ENCODE data around the gene CNOT4. TPM values are rescaled to one million over a fixed set of nuclear protein-coding genes. Genes with fewer than 3 reads are reported as not detected.

Gene CNOT4
- total RNA-seq, 1 experiment from 2014 or later: 25.8 TPM

DNA sequence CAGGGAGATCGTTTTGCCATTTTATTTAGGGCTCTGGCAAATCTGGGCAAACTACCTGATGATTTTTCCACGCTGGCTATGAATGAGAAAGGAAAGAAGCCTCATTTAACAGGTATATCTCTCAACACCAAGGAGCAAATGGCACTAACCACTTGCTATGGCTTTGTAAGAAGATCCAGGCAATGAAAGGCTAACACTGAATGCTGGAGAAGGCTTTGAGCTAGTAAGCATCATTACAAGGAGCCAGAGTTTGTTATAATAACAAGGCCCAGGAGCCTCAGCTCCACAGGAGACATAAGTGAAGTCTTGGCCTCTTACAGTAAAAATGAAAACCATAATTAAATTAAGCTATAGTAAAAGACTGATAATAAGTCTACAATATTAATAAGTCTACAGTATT is 123.1 kb downstream of the CNOT4 start:
- peaks cover 11% of the 10 kb centered on the region for H3K4me1 ChIP-seq (replicated peaks; ENCODE audit: insufficient read depth)
- no peak overlapping the region for H3K4me2 ChIP-seq
- no peak overlapping the region for H3K4me3 ChIP-seq
- H3K79me2 ChIP-seq (ENCODE audit: low read depth): 0 out of 2 replicates have a peak, but pooled peaks cover 3% of the 10 kb centered on the region
- no peaks in the 10 kb centered on the region for H3K9me3 ChIP-seq (ENCODE audit: insufficient read depth, low read depth)
- no peaks in the 10 kb centered on the region for H3K27me3 ChIP-seq (ENCODE audit: insufficient read depth, low read depth)
- H3K9me2 ChIP-seq (ENCODE audit: insufficient read depth): no peaks in the 10 kb centered on the region
- no TSS peak for BruUV-seq (replicated peaks)
- no peaks in the 10 kb centered on the region; the same call in 1 of the 2 replicates for H3F3A ChIP-seq (ENCODE audit: insufficient read depth, low read depth)
- no peak for DNase-seq
- intact Hi-C loops (cut with micrococcal nuclease; ENCODE audit: unreplicated experiment): loop anchor here (5.0 kb wide), 1 partner anchor 36 kb away; no protein-coding TSS in a partner anchor
- TF ChIP-seq, protein P1, sequence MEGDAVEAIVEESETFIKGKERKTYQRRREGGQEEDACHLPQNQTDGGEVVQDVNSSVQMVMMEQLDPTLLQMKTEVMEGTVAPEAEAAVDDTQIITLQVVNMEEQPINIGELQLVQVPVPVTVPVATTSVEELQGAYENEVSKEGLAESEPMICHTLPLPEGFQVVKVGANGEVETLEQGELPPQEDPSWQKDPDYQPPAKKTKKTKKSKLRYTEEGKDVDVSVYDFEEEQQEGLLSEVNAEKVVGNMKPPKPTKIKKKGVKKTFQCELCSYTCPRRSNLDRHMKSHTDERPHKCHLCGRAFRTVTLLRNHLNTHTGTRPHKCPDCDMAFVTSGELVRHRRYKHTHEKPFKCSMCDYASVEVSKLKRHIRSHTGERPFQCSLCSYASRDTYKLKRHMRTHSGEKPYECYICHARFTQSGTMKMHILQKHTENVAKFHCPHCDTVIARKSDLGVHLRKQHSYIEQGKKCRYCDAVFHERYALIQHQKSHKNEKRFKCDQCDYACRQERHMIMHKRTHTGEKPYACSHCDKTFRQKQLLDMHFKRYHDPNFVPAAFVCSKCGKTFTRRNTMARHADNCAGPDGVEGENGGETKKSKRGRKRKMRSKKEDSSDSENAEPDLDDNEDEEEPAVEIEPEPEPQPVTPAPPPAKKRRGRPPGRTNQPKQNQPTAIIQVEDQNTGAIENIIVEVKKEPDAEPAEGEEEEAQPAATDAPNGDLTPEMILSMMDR (conservative IDR thresholded peaks at IDR 0.05): no peak
- TF ChIP-seq EZH2 (IDR thresholded peaks at IDR 0.05; ENCODE audit: low read depth): no peak
- H2AFZ ChIP-seq: no peak overlapping the region
- 0 out of 2 replicates have a peak overlapping the region, but pooled peaks have one; percentile 0 for H3K27ac ChIP-seq
- ChIA-PET CTCF (interaction anchor here (0.8 kb wide), 1 partner anchor 124 kb away, joined by 7 read pairs; no protein-coding TSS in a partner anchor), POLR2A (ENCODE audit: unreplicated experiment) (no interaction called here)
- H3K36me3 ChIP-seq (ENCODE audit: low read depth): 0 out of 2 replicates have a peak, but pooled peaks cover 6% of the 10 kb centered on the region
- peaks cover 6% of the 10 kb centered on the region; the same call in 1 of the 2 replicates for H4K20me1 ChIP-seq (ENCODE audit: insufficient read depth)

DNA sequence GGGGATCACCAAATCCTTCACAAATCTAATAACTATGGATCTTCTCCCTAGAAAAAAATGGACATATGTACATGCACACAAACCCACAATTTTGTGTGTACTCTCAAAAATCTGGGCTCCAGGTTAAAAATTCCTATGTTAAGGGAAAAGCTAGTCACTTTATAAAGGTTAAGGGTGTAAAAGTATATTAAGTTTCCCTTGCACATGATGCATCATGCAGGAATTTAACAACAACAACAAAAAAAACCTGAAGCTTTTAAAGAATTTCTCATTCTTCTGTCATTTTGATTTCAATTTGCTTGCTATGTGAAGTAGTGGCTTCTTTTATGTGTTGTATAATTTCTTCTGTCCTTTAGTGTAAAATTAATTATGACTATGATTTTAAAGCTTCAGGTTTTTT is 123.7 kb downstream of the CNOT4 start:
- no peaks in the 10 kb centered on the region; the same call in 1 of the 2 replicates for H3F3A ChIP-seq (ENCODE audit: insufficient read depth, low read depth)
- no peaks in the 10 kb centered on the region for H3K9me2 ChIP-seq (ENCODE audit: insufficient read depth)
- no peak overlapping the region for H3K4me3 ChIP-seq
- H3K4me2 ChIP-seq: no peak overlapping the region
- H2AFZ ChIP-seq: no peak overlapping the region
- DNase-seq: no peak
- H3K9me3 ChIP-seq (ENCODE audit: insufficient read depth, low read depth): no peaks in the 10 kb centered on the region
- 0 out of 2 replicates have a peak, but pooled peaks cover 6% of the 10 kb centered on the region for H3K36me3 ChIP-seq (ENCODE audit: low read depth)
- no peaks in the 10 kb centered on the region for H3K79me2 ChIP-seq (ENCODE audit: low read depth)
- ChIA-PET CTCF (interaction anchor here (0.5 to 1.1 kb wide), 5 partner anchors 28 to 524 kb away, joined by 3 to 7 read pairs (median 4); no protein-coding TSS in a partner anchor), POLR2A (ENCODE audit: unreplicated experiment) (interaction anchor here (0.6 kb wide), 2 partner anchors 191 to 687 kb away, joined by 4 to 8 read pairs; no protein-coding TSS in a partner anchor)
- 0 out of 2 replicates have a peak overlapping the region, but pooled peaks have one; percentile 0 for H3K27ac ChIP-seq
- no TSS peak for BruUV-seq (replicated peaks)
- H3K4me1 ChIP-seq (replicated peaks; ENCODE audit: insufficient read depth): peaks cover 11% of the 10 kb centered on the region
- TF ChIP-seq, protein P1 (conservative IDR thresholded peaks at IDR 0.05): no peak
- no peak for TF ChIP-seq EZH2 (IDR thresholded peaks at IDR 0.05; ENCODE audit: low read depth)
- peaks cover 6% of the 10 kb centered on the region; the same call in 1 of the 2 replicates for H4K20me1 ChIP-seq (ENCODE audit: insufficient read depth)
- no peaks in the 10 kb centered on the region for H3K27me3 ChIP-seq (ENCODE audit: insufficient read depth, low read depth)
- intact Hi-C loops (cut with micrococcal nuclease; ENCODE audit: unreplicated experiment): loop anchor here (5.0 kb wide), 1 partner anchor 36 kb away; no protein-coding TSS in a partner anchor

DNA sequence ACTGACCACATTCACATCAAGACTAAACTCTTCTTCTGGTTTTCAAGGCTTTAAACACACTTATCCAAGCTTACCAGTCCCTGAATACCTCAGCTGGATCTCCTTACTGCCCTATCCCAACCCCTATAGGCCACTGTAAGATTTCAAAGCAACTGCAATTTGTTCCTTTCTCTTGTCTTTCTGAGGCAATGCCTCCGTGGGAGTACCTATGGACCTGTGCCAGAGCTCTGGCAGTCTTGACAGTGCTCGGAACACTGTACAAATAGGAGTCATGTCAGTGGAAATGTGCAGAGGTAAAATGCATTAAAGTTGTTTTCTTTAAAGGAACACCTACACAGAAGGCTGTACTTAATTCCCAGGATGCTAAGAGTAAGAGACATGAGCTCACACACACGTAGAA is 124.7 kb downstream of the CNOT4 start:
- H3F3A ChIP-seq (ENCODE audit: insufficient read depth, low read depth): no peaks in the 10 kb centered on the region; the same call in 1 of the 2 replicates
- H3K36me3 ChIP-seq (ENCODE audit: low read depth): 0 out of 2 replicates have a peak, but pooled peaks cover 6% of the 10 kb centered on the region
- no peak overlapping the region for H3K4me3 ChIP-seq
- H3K27ac ChIP-seq: no peak overlapping the region
- no peaks in the 10 kb centered on the region for H3K79me2 ChIP-seq (ENCODE audit: low read depth)
- no peak for TF ChIP-seq EZH2 (IDR thresholded peaks at IDR 0.05; ENCODE audit: low read depth)
- TF ChIP-seq, protein P1 (conservative IDR thresholded peaks at IDR 0.05): no peak
- no peaks in the 10 kb centered on the region for H3K9me2 ChIP-seq (ENCODE audit: insufficient read depth)
- no peak overlapping the region for H3K4me2 ChIP-seq
- no peaks in the 10 kb centered on the region for H3K9me3 ChIP-seq (ENCODE audit: insufficient read depth, low read depth)
- peaks cover 11% of the 10 kb centered on the region for H3K4me1 ChIP-seq (replicated peaks; ENCODE audit: insufficient read depth)
- peaks cover 6% of the 10 kb centered on the region; the same call in 1 of the 2 replicates for H4K20me1 ChIP-seq (ENCODE audit: insufficient read depth)
- ChIA-PET CTCF (interaction anchor here (1.1 kb wide), 1 partner anchor 104 kb away, joined by 3 read pairs; no protein-coding TSS in a partner anchor), POLR2A (ENCODE audit: unreplicated experiment) (no interaction called here)
- intact Hi-C loops (cut with micrococcal nuclease; ENCODE audit: unreplicated experiment): loop anchor here (5.0 kb wide), 1 partner anchor 37 kb away; no protein-coding TSS in a partner anchor
- no TSS peak for BruUV-seq (replicated peaks)
- H3K27me3 ChIP-seq (ENCODE audit: insufficient read depth, low read depth): no peaks in the 10 kb centered on the region
- no peak for DNase-seq
- no peak overlapping the region for H2AFZ ChIP-seq

All from PC-9 (cell line).